CD4-positive, alpha-beta T cell treated with Interleukin-17A for 1 hour (primary cell): ENCODE results near the gene PSAPL1.

ENCODE experiments used
- DNase-seq: peaks from one replicate; pipeline ENCODE4 v3.0.0-alpha.2; 2020

The PSAPL1 gene

GRCh38 chr4:7434766-7435150, at the start of gene PSAPL1:
PSAPL1 (minus strand) TSS chr4:7434930; CDS start chr4:7434879, 51 bp downstream.
- DNase-seq = no peak

- DNase-seq = no peak
Observed at GRCh38 chr4:7481227-7481626, 46.5 kb upstream of the PSAPL1 start.

- no peak for DNase-seq
Observed at GRCh38 chr4:7480423-7480822, 45.7 kb upstream of the PSAPL1 start.

- DNase-seq = no peak
Observed at GRCh38 chr4:7478665-7479064, 43.9 kb upstream of the PSAPL1 start.

GRCh38 chr4:7477695-7478094, 43.0 kb upstream of the PSAPL1 start:
- DNase-seq = no peak

- DNase-seq = no peak
Observed at GRCh38 chr4:7476820-7477219, 42.1 kb upstream of the PSAPL1 start.

GRCh38 chr4:7475207-7475606, 40.5 kb upstream of the PSAPL1 start:
- no peak for DNase-seq

GRCh38 chr4:7474320-7474719, 39.6 kb upstream of the PSAPL1 start:
- no peak for DNase-seq

- no peak for DNase-seq
Observed at GRCh38 chr4:7473081-7473480, 38.4 kb upstream of the PSAPL1 start.

GRCh38 chr4:7472442-7473013, 37.8 kb upstream of the PSAPL1 start:
- DNase-seq = no peak

- DNase-seq = no peak
Observed at GRCh38 chr4:7470522-7471128, 35.9 kb upstream of the PSAPL1 start.

- DNase-seq = no peak
Observed at GRCh38 chr4:7470111-7470510, 35.4 kb upstream of the PSAPL1 start.

- DNase-seq = no peak
Observed at GRCh38 chr4:7469023-7469422, 34.3 kb upstream of the PSAPL1 start.

GRCh38 chr4:7467471-7467870, 32.7 kb upstream of the PSAPL1 start:
- no peak for DNase-seq

GRCh38 chr4:7466904-7467303, 32.2 kb upstream of the PSAPL1 start:
- no peak for DNase-seq

- DNase-seq = no peak
Observed at GRCh38 chr4:7466215-7466614, 31.5 kb upstream of the PSAPL1 start.

GRCh38 chr4:7465017-7465416, 30.3 kb upstream of the PSAPL1 start:
- DNase-seq = no peak

- DNase-seq = no peak
Observed at GRCh38 chr4:7464259-7464655, 29.5 kb upstream of the PSAPL1 start.

- DNase-seq = no peak
Observed at GRCh38 chr4:7463566-7464258, 29.0 kb upstream of the PSAPL1 start.

- DNase-seq = no peak
Observed at GRCh38 chr4:7462509-7462971, 27.8 kb upstream of the PSAPL1 start.

- no peak for DNase-seq
Observed at GRCh38 chr4:7461230-7461629, 26.5 kb upstream of the PSAPL1 start.

GRCh38 chr4:7460566-7460965, 25.8 kb upstream of the PSAPL1 start:
- DNase-seq = no peak

- no peak for DNase-seq
Observed at GRCh38 chr4:7459471-7459870, 24.7 kb upstream of the PSAPL1 start.

- DNase-seq = no peak
Observed at GRCh38 chr4:7458477-7458876, 23.7 kb upstream of the PSAPL1 start.

- DNase-seq = no peak
Observed at GRCh38 chr4:7458066-7458425, 23.3 kb upstream of the PSAPL1 start.
